ENCODE results near the gene PCDHGC4.
A peak's percentile ranks its signal among the peaks of the same experiment; 100 is the strongest.

PCDHGC4 gene

DNA sequence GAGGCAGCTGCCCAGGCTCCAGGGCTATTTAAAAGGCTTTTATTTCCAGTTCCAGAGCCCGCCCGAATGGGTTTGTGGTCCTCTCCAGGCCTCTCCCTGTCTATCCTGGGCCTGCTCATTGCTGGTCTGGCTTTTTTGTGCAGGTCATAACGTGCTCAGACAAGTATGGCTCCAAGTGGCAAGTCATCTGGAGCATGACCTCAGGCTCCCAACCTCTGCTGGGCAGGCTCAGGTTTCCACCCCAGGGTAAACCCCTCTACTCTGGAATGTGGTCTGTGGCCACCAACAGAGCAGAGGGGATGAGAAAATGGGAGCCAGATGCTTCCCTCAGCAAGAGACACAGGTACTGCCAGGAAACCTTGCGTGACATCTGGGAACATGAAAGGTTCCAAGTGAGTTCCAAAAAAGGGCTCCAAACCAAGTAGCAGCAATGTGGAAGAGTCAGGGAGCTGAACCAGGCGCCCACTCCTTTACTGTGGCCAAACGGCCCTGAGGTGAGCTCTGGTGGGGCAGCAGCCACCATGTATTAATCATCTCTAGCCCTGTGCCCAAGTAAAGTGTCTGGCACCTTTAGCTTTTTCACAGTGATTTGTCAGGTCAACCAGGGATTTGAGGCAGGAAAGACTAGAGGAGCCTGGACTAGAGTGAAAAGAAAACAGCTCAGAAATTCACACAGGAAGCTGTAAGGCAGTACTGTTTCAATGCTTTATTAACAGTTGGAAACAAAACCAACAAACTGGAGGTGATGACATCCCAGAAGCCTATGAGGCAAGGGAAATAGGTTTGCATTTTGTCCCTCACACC lies 29.7 kb downstream of the PCDHGC4 start:
- TF ChIP-seq CEBPB (IDR thresholded peaks at IDR 0.05) (no peak), EGR1 (IDR thresholded peaks at IDR 0.05) (no peak), NFIC (IDR thresholded peaks at IDR 0.05) (peak; percentile 26; the same call in 1 of the 2 replicates), TAF1 (IDR thresholded peaks at IDR 0.05; ENCODE audit: low read depth) (no peak), EP300 (IDR thresholded peaks at IDR 0.05; ENCODE audit: borderline replicate concordance) (peak; percentile 44; the same call in 1 of the 2 replicates), RAD21 (IDR thresholded peaks at IDR 0.05; ENCODE audit: low read depth) (no peak), FOXM1 (IDR thresholded peaks at IDR 0.05; ENCODE audit: borderline replicate concordance, low read depth) (no peak), ZBTB7A (IDR thresholded peaks at IDR 0.05; ENCODE audit: low read depth) (no peak), TEAD4 (IDR thresholded peaks at IDR 0.05) (peak; percentile 76), CREB1 (IDR thresholded peaks at IDR 0.05; ENCODE audit: low read depth) (no peak), TCF12 (IDR thresholded peaks at IDR 0.05; ENCODE audit: low read depth) (peak; percentile 85), YY1 (IDR thresholded peaks at IDR 0.05; ENCODE audit: low read depth) (no peak)
- TF ChIP-seq, protein P1, sequence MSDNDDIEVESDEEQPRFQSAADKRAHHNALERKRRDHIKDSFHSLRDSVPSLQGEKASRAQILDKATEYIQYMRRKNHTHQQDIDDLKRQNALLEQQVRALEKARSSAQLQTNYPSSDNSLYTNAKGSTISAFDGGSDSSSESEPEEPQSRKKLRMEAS (IDR thresholded peaks at IDR 0.05): no peak
- TF ChIP-seq, protein P2, sequence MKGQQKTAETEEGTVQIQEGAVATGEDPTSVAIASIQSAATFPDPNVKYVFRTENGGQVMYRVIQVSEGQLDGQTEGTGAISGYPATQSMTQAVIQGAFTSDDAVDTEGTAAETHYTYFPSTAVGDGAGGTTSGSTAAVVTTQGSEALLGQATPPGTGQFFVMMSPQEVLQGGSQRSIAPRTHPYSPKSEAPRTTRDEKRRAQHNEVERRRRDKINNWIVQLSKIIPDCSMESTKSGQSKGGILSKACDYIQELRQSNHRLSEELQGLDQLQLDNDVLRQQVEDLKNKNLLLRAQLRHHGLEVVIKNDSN (IDR thresholded peaks at IDR 0.05): no peak
- TF ChIP-seq, protein P3, sequence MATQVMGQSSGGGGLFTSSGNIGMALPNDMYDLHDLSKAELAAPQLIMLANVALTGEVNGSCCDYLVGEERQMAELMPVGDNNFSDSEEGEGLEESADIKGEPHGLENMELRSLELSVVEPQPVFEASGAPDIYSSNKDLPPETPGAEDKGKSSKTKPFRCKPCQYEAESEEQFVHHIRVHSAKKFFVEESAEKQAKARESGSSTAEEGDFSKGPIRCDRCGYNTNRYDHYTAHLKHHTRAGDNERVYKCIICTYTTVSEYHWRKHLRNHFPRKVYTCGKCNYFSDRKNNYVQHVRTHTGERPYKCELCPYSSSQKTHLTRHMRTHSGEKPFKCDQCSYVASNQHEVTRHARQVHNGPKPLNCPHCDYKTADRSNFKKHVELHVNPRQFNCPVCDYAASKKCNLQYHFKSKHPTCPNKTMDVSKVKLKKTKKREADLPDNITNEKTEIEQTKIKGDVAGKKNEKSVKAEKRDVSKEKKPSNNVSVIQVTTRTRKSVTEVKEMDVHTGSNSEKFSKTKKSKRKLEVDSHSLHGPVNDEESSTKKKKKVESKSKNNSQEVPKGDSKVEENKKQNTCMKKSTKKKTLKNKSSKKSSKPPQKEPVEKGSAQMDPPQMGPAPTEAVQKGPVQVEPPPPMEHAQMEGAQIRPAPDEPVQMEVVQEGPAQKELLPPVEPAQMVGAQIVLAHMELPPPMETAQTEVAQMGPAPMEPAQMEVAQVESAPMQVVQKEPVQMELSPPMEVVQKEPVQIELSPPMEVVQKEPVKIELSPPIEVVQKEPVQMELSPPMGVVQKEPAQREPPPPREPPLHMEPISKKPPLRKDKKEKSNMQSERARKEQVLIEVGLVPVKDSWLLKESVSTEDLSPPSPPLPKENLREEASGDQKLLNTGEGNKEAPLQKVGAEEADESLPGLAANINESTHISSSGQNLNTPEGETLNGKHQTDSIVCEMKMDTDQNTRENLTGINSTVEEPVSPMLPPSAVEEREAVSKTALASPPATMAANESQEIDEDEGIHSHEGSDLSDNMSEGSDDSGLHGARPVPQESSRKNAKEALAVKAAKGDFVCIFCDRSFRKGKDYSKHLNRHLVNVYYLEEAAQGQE (IDR thresholded peaks at IDR 0.05; ENCODE audit: low read depth): no peak

DNA sequence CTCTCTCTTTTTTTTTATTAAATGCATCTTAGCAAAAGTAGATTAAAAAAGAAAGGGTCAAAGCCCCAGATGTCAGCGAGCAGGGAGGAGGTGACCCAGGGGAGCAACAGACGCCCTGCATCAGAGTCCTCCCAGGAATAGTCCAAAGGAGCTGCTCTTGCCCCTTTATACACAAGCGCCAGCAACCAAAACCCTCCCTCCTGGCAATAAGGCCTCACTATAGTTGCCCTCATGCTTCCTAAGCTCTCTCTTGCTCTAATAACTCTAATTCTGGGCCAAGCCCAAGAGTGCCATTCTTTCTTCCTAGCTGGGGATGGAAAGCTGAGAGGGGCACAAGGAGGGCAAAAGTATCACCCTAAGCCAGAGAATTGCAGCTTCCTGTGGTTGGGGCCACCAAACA lies 30.3 kb downstream of the PCDHGC4 start:
- TF ChIP-seq, protein P1 (IDR thresholded peaks at IDR 0.05): no peak

DNA sequence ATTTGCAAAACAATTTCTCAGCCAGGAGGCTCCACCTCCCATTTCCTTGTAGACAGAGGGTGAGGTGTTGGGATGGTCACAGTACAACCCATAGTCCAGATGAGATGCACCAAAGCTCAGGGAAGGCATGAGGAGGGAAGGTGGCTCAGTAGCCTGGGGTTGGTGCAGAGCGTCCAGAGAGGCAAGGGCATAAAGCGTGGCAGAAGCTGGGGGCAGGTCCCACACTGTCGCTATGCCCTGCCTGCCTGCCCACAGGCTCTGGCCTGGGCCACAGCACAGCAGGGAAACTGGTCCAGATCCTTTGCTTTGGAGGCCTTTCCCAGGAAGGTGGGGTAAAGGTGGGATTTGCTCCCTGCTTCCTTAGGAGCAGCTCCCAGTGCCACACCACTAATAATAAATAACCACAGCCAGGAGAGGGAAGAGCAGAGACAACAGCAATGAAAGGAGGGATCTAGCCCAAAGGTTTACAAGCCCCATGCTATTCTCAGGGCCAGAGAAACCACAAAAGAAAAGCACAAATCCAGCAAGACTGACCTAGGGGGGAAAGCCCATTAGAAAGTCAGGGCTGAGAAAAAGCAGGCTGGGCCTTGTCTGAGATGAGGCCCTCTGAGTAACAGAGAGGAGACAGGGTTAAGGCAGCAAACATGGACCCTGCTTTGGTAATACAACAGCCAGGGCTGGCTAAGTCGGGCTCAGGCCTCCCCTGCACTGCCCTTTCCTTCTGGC lies 31.3 kb downstream of the PCDHGC4 start:
- TF ChIP-seq, protein P2 (IDR thresholded peaks at IDR 0.05): no peak
- TF ChIP-seq NFIC (IDR thresholded peaks at IDR 0.05) (no peak), EP300 (IDR thresholded peaks at IDR 0.05; ENCODE audit: borderline replicate concordance) (no peak), EGR1 (IDR thresholded peaks at IDR 0.05) (no peak), TEAD4 (IDR thresholded peaks at IDR 0.05) (no peak), CEBPB (IDR thresholded peaks at IDR 0.05) (no peak), RAD21 (IDR thresholded peaks at IDR 0.05; ENCODE audit: low read depth) (no peak), ZBTB7A (IDR thresholded peaks at IDR 0.05; ENCODE audit: low read depth) (no peak), TAF1 (IDR thresholded peaks at IDR 0.05; ENCODE audit: low read depth) (no peak), YY1 (IDR thresholded peaks at IDR 0.05; ENCODE audit: low read depth) (no peak), CREB1 (IDR thresholded peaks at IDR 0.05; ENCODE audit: low read depth) (no peak)
- TF ChIP-seq, protein P3 (IDR thresholded peaks at IDR 0.05; ENCODE audit: low read depth): no peak
- TF ChIP-seq, protein P1 (IDR thresholded peaks at IDR 0.05): no peak

DNA sequence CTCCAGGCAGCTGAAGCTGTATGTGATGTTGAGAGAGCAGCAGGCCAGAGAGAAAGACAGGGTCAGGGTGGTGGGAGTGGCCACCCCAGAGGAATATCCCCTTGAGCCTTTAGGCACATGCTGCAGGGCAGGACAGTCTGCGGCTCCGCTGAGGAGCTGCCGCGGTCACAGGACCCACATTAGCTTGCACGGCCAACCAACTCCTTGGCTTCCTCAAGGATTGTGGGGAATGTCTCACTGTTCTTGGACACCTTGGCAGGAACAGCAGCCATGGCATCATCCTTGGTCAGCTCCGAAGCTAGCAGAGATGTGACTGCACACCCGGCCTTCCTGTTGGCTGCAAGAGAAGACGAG lies 31.8 kb downstream of the PCDHGC4 start:
- TF ChIP-seq CREB1 (IDR thresholded peaks at IDR 0.05; ENCODE audit: low read depth) (no peak), CEBPB (IDR thresholded peaks at IDR 0.05) (no peak), YY1 (IDR thresholded peaks at IDR 0.05; ENCODE audit: low read depth) (no peak)
- TF ChIP-seq, protein P1 (IDR thresholded peaks at IDR 0.05): no peak

DNA sequence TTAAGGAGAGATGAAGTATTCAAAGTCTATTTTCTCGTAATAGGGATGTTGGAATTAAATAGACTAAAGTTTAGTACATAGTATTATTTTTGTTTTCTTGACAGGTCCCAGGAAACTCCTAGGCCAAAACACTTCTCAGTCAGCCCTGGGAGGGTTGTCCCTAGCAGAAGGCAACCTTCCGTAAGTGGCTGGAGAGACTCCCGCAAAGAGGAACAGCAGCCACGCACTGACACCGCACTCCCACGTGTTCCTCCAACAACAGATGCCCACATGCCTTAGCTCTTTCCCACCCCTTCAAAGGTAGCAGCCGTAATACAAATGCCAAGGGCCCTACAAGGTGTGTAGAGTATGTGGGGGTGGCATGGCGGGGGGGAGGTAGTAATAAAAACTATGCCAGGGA lies 32.5 kb downstream of the PCDHGC4 start:
- TF ChIP-seq FOXM1 (IDR thresholded peaks at IDR 0.05; ENCODE audit: borderline replicate concordance, low read depth) (no peak), EP300 (IDR thresholded peaks at IDR 0.05; ENCODE audit: borderline replicate concordance) (no peak)
- TF ChIP-seq, protein P3 (IDR thresholded peaks at IDR 0.05; ENCODE audit: low read depth): no peak
